HG02981 (cell line): ENCODE measurements around the gene CALCOCO2.
"Not testable (repeated sequence)": the region's sequence is repeated elsewhere in the genome, so short reads cannot be mapped to it uniquely, and the experiment has no call there.

Experiments
- ATAC-seq: cut with Tn5 transposase; IDR thresholded peaks from one replicate; pipeline ENCODE4 v1.9.1; 2021; ENCODE audit warnings: mild to moderate bottlenecking, moderate library complexity; ENCODE audit not compliant: unreplicated experiment

Gene CALCOCO2

DNA sequence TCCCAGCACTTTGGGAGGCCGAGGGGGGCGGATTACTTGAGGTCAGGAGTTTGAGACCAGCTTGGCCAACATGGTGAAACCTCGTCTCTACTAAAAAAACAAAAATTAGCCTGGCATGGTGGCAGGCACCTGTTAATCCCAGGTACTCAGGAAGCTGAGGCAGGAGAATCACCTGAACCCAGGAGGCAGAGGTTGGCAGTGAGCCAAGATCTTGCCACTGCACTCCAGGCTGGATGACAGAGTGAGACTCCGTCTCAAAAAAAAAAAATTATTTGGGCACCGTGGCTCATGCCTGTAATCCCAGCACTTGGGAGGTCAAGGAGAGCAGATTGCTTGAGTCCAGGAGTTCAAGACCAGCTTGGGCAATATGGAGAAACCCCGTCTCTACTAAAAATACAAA is 9.9 kb upstream of the CALCOCO2 start:
- not testable (repeated sequence) for ATAC-seq

GRCh38 chr17:48825446-48826381 is 5.1 kb upstream of the CALCOCO2 start:
- no peak for ATAC-seq

DNA sequence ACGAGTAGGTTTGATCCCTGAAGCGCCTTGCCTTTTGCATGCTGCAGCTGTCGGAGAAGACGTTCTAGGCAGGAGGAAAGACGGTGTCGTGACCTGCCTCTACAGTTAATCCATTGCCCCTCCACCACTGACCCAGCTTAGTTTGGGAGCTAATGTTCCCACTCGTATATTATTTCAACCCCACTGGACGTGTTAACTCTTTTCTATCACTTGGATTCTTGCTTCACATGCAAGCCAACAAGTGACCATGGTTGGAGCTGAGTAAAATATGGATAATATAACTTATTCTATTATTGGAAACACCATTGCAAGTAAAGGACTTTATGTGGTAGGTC is 681 bp downstream of the CALCOCO2 start:
- no peak for ATAC-seq

DNA sequence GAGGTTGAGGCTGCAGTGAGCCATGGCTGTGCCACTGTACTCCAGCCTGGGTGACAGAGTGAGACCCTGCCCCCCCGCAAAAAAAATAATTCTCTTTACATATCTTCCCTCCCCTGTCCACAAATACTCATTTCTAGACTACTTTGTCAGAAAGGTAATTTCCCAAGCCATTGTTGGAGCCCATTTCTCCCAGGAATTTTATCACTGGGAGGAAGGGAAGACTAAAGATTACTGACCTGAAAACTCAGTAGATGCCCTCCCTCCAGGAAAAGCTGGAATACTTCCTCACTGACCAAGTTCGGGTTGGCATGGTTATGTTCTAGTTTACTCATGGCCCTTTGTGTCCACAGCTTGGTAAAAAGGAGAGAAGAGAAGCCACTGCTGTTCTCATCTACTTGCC is 4.1 kb downstream of the CALCOCO2 start:
- ATAC-seq, result no peak

- ATAC-seq, result no peak
Observed at GRCh38 chr17:48835971-48836370, 5.1 kb downstream of the CALCOCO2 start.

DNA sequence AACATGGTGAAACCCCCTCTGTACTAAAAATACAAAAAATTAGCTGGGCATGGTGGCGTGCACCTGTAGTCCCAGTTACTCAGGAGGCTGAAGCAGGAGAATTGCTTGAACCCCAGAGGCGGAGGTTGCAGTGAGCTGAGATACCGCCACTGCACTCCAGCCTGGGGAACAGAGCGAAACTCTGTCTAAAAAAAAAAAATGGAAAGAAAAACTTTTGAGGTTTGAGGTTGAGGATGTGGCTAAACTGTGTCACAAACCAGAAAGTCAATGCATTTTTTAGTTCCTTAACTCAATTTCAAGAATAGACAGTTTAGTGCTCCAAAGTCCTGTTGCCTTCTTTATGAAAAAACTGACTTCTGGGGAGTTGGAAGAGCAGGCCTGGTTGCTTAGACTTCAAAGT is 6.6 kb downstream of the CALCOCO2 start:
- not testable (repeated sequence) for ATAC-seq

DNA sequence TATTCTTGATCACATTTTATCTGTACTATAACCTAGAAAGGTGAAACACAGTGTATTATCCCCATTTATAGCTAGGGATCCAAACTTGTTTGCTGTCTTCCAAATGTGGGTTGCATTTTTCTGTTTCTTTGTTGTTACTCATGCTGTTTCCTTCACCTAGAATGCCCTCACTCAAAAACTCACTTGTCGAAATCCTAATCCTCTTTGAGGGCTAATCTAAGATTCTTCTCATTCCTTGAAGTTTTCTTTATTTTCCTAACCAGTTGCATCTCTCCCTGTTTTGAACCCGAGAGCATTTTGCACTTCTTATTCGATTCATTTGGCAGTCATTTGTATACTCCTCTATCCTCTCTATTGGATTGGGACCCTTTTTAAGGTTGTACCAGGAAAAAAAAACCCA is 9.6 kb downstream of the CALCOCO2 start:
- ATAC-seq, result no peak

- peak; percentile 82 for ATAC-seq
Observed at GRCh38 chr17:48841395-48841831, 10.6 kb downstream of the CALCOCO2 start.

- ATAC-seq, result no peak
Observed at GRCh38 chr17:48842746-48843145, 11.9 kb downstream of the CALCOCO2 start.

- no peak for ATAC-seq
Observed at GRCh38 chr17:48843187-48843900, 12.5 kb downstream of the CALCOCO2 start.

DNA sequence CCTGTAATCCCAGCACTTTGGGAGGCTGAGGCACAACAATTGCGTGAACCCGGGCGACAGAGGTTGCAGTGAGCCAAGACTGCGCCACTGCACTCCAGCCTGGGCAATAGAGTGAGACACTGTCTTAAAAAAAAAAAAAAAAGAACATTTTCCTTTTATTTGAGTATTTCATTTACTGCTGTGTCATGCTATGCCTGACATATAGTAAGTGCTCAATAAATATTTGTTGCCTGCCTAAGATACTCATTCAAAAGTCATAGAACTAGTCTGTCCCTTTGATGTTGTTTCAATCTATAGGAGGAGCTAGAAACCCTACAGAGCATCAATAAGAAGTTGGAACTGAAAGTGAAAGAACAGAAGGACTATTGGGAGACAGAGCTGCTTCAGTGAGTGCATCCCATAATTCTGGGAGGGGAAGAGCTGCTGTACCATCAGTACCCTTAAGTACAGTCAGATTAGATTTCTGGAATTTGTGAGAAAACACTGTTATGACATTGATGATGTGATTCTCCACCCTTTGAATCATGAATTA is 20.0 kb downstream of the CALCOCO2 start:
- no peak for ATAC-seq

DNA sequence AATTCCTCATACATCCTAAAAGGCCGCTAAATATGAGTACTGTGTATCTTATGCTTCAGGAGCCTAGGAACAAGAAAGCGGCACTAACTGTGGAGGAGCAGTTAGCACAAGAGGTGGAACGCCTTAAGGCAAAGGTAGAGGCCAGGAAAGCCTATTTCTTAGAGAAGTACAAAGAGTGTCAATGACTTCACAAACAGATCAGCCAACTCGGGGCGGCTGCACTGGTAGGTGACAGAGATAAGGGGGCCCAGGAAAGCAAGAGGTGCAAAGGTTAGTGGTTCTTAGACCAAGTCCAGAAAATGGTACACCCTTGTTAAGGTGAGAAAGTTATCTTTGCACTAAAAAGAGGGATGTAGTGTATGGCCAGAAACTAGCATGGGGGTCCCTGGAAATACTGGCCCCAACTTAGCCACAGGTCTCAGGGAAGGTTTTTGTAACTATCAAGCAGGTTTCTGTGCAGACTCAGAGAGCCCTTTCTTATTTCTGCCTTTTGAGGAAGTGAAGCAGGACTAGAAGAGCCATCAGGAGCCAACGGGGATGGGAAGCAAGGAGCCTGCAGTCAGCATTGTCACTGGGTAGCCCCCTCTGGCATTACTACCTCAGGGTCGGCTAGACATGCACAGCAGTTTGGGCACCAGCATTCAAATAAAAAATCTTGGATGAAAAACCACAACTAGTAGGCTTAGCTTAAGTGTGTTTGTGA is 24.1 kb downstream of the CALCOCO2 start:
- no peak for ATAC-seq

DNA sequence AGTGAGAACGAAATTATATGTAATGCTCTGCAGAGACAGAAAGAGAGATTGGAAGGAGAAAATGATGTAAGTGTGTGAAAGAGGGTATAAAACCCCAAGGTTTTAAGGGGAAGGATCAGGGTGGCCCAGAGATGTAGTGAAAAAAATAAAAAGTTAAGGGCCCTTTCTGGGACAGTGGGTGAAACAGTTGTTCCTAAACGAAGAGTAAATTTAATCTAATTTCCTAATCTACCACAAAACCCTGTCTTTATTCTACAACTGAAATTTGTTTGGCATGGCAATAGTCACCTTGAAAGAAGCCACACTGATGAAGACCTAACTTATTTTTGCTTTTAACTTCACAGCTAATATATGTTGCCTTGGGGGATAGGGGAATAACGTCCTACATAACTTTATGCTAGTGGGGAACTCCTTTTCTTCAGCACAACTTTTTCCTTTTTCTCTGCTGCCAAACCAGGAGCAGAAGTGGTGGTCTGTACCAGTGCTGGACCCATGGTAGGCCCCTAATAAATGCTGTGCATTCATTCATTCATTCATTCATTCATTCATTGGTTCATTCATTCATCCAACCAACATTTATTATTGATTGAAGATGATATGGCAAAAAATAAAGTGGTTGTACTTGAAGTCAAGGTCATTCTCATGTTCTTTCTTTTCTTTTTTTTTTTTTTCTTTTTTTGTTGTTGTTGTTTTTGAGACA is 25.4 kb downstream of the CALCOCO2 start:
- no peak for ATAC-seq

DNA sequence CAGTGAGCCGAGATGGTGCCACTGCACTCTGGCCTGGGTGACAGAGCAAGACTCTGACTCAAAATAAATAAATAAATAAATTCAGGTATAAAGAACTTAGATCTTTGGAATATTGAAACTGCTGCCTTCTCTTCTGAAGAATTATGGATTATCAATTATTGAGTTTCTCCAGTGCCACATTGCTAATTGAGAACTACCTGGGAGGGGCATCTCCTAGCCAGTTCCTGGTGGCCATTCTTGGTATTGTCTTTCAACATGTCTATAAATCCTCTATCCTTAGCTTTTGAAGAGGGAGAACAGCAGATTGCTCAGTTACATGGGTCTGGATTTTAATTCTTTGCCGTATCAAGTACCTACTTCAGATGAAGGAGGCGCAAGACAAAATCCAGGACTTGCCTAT is 29.2 kb downstream of the CALCOCO2 start:
- ATAC-seq, result no peak

- no peak for ATAC-seq
Observed at GRCh38 chr17:48860456-48860855, 29.6 kb downstream of the CALCOCO2 start.

GRCh38 chr17:48868916-48869500 is 38.2 kb downstream of the CALCOCO2 start:
- no peak for ATAC-seq

DNA sequence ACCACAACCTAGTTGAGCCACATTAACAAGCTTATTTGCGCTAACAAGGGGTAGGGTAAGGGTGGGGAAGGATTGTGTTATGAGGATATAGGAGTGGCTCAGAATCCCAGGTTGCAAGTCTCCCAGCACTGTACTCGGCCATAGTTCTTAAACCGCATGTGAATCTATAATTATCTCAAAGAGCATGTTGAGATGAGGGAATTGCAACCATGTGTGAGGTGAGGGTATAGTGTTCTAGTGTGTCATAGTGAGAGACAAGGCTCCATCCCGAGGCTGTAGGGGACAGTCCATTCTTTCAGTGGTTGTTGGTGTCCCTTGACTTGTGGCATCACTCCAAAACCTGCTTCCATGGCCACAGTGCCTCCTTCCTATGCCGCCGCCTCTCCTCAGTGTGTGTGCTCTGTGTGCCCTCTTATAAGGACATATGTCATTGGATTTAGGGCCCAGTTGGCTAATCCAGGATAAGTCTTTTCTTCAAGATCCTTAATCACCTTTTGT is 39.0 kb downstream of the CALCOCO2 start:
- no peak for ATAC-seq

- ATAC-seq, result no peak
Observed at GRCh38 chr17:48871035-48871550, 40.3 kb downstream of the CALCOCO2 start.

DNA sequence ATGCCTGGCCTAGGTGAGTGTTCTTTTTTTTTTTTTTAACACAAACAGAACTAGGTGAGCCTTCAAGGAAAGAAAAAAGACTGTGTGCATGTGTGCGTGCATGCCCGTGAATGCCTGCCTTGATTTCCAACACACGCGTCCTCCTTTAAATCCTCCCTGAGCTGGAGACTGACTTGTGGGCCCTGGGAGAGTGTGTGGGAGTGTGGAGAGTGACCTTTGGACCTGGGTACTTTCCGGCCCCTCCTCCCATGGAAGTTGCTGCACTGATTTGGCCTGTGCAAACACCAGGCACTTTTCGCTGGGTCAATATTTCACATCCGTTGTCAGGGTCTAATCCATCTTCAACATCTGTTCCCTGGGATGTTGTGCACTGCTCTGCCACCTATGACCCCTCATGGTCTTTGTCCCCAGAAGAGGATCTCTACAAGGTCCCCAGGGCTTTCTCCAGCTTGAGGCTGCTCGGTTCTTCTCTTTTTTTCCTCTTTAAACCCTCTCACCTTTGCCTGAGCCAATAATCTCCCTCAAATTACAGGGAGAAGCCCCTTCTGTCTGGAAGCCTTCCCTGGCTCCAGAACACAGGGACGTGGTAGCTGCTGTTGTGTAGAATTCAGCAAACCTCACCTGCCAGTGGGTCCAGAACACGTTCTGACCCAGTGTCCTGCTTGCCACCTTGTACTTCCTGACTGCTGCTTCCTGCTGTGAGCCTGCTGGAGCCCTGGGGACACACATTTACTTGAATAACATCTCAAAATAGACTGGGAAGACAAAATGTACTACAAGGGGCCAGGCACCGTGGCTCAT is 40.9 kb downstream of the CALCOCO2 start:
- ATAC-seq, result no peak
